Hippocampal formation (tissue), 2 donors: ENCODE measurements around the gene BTG3.

Experiments used
- DNase-seq, 2 donors: peaks; one replicate each; lab custom pipeline; 2025; lab: John Stamatoyannopoulos, UW

The BTG3 gene

GRCh38 chr21:17585875-17586450, 26.7 kb downstream of the BTG3 start:
- DNase-seq, result peak in 1 of 2 donors; percentile 68

- no peak for DNase-seq
These were observed 28.8 kb downstream of the BTG3 start for GRCh38 chr21:17583898-17584297.

GRCh38 chr21:17580319-17580718, 32.4 kb downstream of the BTG3 start:
- DNase-seq, result no peak

- DNase-seq, result no peak
These were observed 33.8 kb downstream of the BTG3 start for GRCh38 chr21:17578876-17579275.

- DNase-seq, result no peak
These were observed 34.5 kb downstream of the BTG3 start for GRCh38 chr21:17578162-17578561.

GRCh38 chr21:17577701-17578100, 35.0 kb downstream of the BTG3 start:
- DNase-seq, result no peak

- no peak for DNase-seq
These were observed 36.4 kb downstream of the BTG3 start for GRCh38 chr21:17576080-17576835.

GRCh38 chr21:17575076-17575475, 37.6 kb downstream of the BTG3 start:
- DNase-seq, result no peak

- no peak for DNase-seq
These were observed 40.3 kb downstream of the BTG3 start for GRCh38 chr21:17572431-17572830.

GRCh38 chr21:17570786-17571185, 41.9 kb downstream of the BTG3 start:
- DNase-seq, result no peak

- DNase-seq, result no peak
These were observed 52.2 kb downstream of the BTG3 start for GRCh38 chr21:17560377-17561025.

- peak; percentile 30 to 77 for DNase-seq
These were observed 57.8 kb downstream of the BTG3 start for GRCh38 chr21:17554679-17555465.

- DNase-seq, result no peak
These were observed 58.6 kb downstream of the BTG3 start for GRCh38 chr21:17554120-17554519.

GRCh38 chr21:17552410-17552809, 60.3 kb downstream of the BTG3 start:
- DNase-seq, result no peak

GRCh38 chr21:17550671-17551308, 61.9 kb downstream of the BTG3 start:
- DNase-seq, result no peak

- DNase-seq, result no peak
These were observed 64.4 kb downstream of the BTG3 start for GRCh38 chr21:17548262-17548661.

- DNase-seq, result no peak
These were observed 67.7 kb downstream of the BTG3 start for GRCh38 chr21:17545007-17545406.
